Measurements from ENCODE around the gene DNAJC18.

The DNAJC18 gene

DNA sequence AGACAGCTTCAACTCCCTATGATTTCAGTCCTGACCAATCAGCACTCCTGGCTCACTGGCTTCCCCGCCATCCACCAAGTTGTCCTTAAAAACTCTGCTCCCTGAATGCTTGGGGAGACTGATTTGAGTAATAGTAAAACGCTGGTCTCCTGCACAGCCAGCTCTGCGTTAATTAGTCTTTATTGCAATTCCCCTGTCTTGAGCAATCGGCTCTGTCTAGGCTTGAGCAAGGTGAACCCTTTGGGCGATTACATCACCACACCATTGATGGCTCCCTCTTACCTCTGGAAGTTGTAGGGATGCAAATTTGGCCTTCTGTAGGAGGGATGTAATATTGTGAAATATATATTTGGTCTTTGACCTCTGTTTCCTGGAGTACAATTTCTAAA is 53.3 kb downstream of the DNAJC18 start:
- DNase-seq = no peak

DNA sequence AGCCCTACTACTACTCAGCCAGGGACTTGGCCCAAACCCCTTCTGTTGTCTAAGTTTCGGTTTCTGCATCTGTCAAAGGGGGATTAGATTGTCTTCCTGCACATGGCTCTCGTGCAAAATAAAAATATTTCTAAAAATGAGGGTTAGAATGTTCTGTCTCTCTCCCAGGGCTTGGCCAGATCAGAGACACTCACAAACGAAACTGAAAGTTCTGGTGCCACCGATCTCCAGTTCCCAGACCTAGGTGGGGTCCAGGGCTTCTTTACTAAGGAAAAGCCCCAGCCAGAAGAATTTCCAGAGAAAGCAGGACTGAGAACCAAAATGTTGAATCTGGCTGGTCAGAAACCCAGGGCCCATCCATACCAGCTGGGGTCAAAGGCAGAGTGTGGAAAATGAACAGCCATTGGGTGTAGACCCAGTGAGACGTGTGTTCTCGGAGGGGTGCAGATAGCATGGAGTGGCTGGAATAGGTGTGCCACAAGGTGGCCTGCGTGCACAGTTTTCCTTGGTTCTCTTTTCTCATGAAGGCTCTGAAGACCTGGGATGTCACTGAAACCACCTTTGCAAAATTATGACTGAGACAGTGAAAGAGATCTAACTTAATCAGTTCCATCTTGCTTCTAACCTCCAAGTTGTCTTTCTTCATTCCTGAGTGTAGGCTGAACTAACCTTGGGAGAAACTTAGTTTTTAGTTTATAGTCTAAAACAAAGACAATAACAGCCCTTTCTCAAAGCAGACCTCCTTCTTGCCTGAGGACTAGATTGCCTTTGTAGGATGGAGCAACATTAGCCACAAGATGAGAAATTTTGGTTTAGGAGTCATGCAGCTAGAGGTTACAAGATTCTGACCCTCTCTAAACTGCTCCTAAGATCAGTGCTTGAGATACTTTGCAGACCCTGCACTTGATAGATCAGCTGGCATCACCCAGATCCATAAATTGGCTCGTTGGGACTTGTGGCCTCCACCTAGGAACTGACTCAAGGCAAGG is 54.0 kb downstream of the DNAJC18 start:
- no peak for DNase-seq

DNA sequence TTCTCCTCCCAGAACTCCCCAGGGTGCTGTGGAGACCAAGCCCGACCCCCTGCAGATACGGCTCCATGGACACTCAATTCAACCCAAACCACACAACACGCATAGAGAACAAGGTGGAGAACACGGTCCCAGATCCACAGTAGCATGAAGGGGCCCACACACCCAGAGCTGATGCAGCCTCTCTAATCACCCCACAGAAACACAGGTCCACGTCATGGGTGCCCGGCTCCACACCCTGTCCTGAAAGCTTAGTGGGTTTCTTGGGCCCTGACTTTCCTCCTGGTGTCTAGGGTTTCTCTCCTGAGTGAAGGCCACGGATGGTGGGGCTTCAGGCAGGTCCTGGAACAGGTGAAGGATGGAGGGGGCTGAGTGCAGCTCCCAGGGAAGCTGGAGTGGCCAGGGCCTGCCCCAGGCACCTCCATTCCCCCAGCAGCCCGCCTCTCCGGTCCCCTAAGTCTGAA is 54.7 kb downstream of the DNAJC18 start:
- no peak for DNase-seq

DNA sequence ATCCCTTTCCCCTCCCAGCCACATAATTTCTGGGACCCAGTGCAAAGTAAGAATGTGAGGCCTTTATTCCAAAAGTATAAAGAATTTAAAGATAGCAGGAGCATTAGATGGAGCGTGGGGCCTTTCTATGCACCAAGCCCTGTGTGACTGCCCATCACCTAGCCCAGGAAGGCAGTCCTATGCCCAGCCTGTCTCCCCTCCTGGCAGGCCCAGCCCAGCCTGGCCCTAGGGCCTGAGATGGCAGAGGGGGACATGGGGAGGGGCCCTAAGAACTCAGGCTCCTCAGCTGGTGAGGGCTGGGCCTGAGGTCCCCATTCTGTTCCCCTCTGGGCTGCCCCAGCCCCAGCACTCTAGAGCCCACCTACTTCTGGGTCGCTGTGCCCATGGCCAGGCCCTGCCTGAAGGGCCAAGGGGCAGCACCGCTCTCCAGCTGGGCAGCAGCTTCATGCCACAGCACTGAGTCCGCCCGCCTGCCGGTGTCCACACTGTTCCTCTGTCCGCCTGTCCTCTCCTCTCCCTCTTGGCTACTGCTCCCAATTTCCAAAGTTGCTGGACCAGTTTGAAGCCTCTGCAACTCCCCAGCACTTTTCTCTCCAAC is 55.2 kb downstream of the DNAJC18 start:
- DNase-seq = no peak

DNA sequence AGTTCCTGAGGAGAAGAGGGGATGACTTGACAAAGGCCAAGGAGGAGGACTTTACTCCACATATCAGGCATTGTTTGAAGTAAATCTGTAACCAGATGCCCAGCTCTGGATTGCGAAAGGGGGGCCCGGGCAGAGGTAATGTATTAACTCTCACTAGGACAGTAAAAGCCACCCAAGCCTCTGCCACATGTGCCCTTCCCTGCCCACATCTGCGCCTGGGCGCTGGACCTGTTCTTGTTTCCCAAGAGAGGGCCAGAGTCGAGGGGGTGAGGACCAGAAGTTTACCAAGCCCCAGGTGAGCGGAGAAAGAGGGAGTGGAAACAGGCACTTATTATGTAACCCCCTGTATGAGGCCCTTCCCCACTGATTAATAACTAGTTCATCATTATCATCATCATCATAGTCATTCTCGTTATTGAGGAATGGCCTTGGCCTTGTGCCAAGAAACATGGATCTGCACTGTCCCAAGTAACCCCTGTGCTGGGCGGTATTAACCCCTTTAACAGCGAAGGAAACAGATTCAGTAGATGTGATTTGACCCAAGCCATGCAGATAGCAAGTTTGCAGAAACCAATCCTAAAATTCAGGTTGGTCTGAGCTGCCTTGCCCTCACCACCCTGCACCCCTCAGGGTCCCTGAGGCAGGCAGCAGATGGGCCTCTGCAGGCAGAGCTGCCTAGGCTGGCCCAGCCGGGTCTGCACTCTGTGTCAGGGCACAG is 55.9 kb downstream of the DNAJC18 start, which contains the start of gene SLC23A1:
SLC23A1 (minus strand) TSS at position 23 of the 718 bp plus-strand sequence. CDS start 44 bp downstream, outside the sequence.
- DNase-seq = no peak

DNA sequence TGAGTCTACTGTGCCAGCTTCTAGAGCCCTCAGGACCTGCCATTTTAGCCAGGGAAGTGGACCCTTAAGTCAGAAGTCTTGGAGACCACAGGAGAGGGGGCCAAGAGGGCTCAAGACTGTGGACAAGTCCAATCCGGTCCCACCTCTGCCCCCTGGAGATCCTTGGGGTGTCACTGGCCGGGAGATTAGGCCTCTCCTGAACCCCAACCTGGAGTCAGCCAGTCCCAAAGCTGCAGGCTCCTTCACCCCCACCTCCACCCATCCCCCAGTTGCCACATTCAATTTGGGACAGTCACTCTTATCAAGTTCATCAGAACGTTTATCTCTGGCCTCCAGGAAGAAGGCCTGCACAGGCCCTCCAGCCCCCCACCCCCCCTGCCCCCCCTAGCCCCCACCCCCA is 56.5 kb downstream of the DNAJC18 start:
- no peak for DNase-seq

DNA sequence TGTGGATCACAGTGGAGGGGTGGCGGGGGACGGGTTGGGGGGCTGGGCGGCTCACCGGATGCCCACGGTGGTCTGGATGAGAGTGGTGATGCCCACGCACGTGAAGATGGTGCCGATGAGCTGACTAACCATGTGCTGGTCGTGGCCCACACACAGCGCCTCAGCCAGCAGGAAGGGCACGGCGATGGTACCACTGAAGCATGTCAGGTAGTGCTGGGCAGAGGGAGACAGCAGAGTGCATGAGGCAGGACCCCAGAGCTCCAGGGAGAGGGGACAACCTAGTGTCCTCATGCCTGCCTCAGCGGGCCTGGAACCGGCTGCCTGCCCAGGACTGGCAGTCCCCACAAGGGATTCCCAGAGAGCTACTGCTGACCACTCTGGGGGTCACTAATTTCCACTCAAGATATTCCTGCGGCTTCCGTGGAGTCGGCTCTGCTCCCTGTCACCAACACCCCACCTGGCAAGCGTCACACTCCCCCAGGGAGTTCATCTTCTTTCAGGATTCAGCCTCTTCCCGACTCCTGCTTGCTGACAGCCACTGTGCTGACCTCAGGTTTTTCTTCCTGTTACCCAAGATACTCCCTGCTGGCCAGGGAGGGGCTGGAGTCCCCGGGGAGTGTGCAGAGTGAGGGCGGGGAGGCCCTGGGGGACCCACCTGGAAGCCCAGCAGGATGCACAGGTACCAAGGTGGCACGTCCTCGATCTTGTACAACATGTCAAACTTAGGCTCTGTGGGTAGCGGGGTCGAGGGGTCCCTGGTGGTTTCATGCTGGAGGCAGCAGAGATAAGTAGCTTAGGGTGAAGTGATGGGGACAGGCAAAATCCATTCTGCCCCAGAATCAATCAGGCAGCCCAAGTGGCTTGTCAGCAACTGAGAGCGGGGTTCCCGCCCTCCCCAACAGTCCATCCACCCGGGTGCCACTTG is 57.2 kb downstream of the DNAJC18 start:
- DNase-seq = no peak

DNA sequence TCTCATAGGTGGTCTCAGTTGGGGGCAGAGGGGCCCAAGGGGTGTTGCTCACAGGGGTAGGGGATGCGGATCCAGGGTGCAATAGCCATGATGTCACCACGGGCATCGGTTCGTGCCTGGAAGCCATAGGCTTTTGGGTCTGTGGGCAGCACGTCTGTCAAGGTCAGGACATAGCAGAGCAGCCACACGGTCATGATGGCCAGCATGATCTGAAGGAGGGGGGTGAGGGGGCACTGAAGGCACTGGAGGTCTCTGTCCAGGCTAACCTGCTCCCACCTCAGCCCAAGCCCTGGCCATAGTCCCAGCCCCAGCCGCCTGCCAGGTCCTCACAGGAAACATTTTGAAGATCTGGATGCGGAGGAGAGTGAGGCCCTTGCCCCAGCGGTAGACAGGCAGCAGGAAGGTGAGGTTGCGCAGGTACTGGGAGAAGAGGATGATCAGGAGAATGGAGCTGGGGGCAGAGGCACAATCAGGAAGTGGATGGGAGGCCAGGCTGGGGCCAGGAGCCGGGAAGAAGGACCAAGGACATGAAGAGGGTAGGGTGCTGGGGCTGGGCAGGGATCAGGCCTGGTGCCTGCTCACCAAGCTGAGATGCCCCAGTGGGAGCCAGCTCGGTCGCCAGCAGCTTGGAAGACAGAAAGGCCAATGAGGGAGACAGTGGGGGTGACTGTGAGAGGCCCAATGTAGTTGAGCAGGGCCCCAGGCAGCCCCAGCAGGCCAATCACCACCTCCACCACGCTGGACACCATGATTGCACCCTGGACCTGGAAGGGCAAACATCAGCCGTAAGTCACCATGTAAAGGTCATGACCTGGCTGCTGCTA is 59.5 kb downstream of the DNAJC18 start:
- no peak for DNase-seq

DNA sequence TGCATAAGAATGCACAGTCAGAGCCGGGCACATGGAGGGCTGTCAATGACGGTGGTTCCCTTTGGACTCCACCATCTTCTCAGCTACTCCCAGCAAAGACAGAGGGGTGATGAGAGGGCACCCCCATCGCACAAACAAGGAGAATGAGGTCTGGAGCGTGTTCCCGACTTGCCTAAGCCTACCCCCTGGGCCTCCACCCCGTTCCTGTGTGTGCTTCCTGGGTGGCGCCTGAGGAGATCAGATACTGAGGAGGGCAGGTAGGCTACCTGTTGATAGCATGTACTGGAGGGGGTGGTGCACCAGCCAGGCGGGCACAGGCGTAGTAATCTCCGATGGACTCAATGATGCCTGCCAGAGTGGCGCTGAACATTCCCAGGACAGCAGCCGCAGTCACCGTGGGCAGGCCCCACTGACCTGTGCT is 60.4 kb downstream of the DNAJC18 start:
- no peak for DNase-seq

DNA sequence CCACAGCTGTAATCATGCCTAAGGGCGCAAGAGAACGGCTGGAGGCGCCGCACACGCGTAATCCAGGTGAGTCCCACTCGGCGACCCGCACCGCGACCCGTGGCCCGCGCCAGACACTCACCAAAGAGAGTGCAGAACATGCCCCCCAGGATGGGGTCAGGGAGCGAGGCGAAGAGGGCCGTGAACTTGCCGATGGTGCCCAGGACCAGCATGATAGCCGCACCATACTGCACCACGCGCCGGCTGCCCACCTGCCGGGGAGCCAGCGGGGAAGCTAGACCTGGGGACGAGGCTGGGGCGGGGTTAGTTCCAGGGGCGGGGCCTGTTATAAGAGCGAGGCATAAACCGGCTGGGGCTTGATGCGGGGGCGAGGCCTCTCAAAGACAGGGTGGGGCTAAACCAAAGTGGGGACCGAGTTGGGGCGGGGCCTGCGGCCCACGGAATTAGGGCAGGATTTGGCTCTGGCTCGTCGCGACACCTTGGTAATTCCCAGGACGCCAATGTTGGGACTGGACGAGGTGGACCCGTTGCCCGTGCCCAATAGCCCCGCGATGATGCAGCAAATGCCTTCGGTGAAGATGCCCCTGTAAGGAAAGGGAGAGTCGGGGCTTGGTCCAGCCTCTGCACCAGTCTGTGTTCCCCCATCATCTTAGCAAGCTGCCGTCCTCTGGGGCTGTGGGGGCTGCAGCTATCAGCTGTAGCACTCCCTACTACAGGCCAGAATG is 61.1 kb downstream of the DNAJC18 start:
- DNase-seq = no peak

DNA sequence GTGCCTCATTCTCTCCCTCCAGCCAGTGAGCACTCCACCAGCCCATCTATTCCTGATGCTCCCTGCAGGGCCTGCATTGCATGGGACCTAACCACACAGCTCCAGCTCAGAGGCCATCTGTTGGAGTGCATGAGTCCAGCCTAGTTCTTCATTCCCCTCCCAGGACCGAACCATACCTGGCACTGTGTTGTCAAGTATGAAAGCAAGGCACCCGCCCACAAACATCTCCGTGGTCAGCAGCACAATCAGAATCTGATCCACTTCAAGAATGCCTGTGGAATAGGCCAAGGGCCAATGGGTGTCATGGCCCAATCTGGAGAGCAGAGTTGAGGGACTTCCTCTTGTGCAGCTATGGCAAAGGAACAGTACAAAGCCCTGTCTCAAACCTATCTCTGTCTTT is 62.1 kb downstream of the DNAJC18 start:
- DNase-seq = no peak

DNA sequence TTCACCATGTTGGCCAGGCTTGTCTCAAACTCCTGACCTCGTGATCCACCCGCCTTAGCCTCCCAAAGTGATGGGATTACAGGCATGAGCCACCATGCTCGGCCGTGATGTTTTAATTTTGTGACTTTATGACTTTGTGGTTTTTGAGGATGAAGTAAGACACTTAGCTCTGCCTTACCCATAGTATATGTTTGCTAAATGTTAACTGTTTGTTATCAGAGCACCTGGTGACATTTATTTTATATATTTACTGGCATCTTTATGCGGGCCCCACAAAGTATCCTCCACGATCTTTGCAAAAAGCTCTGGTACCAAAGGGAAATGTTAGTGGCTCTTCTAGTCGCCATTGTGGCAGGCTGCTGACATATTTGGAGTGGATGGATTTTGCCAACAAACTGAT is 63.0 kb downstream of the DNAJC18 start:
- no peak for DNase-seq

DNA sequence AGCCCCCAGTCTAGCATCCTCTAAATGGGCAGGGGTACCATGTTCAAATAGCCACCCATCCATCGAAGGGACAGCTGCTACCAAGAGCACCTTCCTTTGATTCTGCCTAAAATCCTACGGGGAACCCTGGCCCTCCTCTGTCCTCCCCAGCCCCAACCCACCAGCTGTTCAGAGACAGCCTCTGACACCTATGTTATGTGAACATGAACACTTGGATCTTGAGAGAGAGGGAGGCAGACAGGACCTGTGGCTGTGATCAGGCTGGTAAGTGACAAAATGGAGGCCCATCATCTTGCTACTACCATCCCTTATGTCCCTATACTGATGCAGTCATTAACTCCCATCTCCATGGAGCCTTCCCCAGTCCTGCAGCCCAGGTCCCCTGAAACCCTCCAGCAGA is 64.4 kb downstream of the DNAJC18 start:
- DNase-seq = no peak

DNA sequence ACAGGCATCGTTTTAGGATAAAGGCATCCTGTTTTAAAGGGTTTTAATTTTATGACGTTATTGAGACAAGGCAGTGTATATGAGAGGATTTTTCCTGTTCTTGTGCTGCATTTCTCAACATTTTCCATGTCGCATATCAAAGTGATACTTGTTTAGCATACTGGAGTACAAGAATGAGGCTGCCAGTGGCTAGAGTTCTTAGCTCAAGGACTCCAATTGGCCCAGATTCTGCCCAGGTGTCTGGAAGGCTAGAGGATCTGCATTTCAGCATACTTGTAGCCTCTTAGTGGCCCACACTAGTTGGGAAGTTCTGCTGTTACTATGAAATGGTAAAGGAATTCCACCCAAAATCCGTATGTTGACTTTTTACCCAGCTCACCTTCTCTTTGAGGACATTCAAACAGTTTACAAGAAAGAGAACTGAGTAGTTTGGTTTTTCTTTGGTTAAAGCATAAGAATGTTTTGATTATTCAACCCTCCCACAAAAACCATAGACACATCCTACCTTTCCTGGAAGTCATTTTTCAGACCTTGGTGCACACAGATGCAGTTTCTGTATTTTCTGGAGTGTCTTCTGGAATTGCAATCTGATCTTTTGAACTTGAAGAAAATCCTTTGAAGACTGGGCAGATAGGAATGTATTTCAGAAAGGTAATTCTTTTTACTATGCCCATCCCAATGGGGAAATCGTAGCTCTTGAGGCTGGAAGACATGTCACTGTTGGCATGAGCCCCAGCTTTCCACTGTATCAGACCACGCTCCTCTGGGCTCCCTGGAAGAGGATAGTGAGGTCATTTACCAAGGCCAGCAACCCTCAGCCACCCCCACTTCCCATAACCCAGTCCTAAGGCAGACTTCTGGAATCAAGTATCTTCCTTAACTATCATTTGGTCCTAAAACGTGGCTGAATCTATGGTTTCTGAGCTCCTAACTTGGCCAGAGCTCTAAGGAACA is 67.6 kb downstream of the DNAJC18 start:
- DNase-seq = no peak

DNA sequence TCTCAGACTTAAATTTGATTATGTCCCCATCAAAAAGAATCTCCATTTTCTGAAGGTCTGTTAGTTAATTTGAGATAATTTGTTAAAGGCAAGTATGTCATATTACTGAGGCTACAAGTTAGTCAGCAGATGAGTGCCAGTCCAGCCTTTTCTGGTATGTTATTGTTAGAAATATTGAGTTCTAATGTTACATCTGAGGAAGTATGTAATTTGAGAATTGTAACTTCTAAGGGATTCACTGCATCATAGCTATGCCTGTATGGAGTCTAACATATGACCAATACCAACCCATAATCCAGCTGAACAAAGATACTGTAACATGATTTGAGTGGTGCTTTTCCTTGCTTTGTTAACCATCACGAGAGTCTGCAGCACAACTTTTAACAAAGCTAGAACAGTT is 70.1 kb downstream of the DNAJC18 start:
- DNase-seq = no peak

DNA sequence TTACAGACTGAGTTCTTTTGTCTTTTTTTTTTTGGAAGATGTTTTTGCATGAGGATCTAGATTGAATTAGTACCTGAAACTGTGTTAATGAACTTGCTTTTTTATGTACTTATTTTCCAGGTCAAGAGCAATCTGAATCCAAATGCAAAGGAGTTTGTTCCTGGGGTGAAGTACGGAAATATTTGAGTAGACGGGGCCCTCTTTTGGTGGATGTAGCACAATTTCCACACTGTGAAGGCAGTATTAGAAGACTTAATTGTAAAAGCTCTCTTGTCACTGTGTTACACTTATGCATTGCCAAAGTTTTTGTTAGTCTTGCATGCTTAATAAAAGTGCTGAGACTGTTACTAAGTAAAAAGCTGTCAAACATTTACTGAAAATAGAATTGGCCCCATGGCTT is 70.7 kb downstream of the DNAJC18 start:
- DNase-seq = no peak

DNA sequence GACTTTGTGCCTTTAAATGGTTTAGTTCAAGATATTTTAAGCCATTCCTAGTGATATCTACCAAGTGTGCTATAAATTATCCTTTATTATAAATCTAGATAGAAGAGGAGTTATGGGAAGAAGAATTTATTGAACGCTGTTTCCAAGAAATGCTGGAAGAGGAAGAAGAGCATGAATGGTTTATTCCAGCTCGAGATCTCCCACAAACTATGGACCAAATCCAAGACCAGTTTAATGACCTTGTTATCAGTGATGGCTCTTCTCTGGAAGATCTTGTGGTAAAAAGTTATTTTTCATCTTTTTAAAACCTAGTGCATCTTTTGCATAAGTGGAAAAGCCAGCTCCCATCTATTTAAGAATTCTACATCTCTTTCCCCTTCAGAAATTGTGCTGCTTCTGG is 74.9 kb downstream of the DNAJC18 start:
- no peak for DNase-seq

DNA sequence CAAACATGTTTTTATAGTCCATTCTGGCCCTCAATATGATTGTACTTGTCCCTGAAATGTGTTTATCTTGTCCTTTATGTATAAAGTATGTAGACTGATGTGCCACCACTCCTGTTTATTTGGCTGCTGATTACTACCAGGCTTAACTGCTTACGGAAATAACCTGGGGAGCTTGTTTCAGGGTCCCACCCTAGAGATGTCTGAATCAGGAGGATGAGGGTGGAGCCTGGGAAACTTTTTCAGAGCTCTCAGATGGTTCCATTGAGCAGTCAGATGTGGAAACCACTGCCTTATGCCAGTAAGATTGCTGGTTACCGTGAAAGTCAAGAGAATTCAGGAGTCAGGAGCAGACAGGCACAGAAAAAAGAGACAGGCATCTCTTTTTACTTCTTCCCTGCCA is 75.4 kb downstream of the DNAJC18 start:
- no peak for DNase-seq

DNA sequence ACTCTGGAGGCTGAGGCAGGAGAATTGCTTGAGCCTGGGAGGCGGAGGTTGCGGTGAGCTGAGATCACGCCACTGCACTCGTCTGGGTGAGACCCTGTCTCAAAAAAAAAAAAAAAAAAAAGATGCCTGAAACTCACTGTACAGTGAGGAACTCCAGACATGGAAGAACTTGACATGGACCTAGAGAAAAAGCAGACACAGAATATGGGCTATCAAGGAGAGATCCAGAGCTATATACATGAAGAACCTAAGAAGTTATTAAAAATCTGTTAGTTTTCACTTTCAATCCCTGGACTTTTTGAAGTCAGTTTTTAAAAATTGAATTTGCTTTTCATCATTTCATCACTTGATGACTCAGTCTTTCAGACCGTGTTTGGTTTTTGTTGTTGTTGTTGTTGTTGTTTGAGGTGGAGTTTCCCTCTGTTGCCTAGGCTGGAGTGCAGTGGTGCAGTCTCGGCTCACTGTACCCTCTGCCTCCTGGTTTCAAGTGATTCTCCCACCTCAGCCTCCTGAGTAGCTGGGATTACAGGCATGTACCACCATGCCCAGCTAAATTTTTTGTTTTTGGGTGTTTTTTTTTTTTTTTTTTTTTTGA is 77.4 kb downstream of the DNAJC18 start:
- no peak for DNase-seq
